Measurements from ENCODE around the gene SFR1. TPM values are rescaled to one million over a fixed set of nuclear protein-coding genes. Genes with fewer than 3 reads are reported as not detected.

The SFR1 gene
- total RNA-seq, 3 donors from 2014 or later: 6.3 to 11.4 (median 8.2) TPM

DNA sequence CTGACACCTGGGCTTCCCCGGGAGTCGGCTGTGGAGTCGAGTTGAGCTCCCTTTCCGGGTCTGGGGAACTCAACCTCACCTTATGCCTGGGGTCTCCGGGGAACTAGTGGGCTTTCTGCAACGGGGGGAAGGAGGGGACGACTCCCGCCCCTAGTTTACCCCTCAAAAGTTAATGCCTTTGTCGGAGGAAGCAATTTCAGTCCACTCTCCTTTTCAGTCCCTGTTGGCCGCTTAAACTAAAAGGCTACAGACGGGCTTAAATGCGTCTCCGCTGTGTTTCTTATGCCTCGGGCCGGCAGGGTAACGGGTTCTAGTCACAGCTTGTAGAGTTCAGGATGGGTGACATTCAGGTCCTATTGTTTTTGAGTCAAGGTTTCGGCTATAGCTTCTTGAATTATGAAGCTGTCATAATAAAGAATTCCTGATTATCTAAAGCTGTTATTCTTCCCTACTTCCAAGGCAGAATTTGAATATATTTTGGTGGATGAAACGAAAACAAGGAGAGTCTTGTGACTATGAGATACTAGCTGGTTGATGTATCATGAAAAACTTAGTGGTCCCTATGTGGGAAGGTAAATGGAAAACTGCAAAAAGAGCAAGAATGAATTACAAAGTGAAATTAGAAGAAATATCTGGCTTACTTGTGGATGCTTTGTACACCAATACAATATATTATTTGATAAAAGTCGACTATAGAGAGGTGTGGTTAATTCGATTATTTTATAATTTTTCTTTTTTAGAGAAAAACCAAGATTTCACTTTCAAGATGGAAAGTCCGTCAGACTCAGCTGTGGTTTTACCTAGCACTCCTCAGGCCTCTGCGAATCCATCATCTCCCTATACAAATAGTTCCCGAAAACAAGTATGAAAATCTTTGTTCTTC, 495 bp downstream of the SFR1 start:
- peak; percentile 13 for TF ChIP-seq POLR2A (IDR thresholded peaks at IDR 0.05)
- TF ChIP-seq, protein P1, sequence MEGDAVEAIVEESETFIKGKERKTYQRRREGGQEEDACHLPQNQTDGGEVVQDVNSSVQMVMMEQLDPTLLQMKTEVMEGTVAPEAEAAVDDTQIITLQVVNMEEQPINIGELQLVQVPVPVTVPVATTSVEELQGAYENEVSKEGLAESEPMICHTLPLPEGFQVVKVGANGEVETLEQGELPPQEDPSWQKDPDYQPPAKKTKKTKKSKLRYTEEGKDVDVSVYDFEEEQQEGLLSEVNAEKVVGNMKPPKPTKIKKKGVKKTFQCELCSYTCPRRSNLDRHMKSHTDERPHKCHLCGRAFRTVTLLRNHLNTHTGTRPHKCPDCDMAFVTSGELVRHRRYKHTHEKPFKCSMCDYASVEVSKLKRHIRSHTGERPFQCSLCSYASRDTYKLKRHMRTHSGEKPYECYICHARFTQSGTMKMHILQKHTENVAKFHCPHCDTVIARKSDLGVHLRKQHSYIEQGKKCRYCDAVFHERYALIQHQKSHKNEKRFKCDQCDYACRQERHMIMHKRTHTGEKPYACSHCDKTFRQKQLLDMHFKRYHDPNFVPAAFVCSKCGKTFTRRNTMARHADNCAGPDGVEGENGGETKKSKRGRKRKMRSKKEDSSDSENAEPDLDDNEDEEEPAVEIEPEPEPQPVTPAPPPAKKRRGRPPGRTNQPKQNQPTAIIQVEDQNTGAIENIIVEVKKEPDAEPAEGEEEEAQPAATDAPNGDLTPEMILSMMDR (IDR thresholded peaks at IDR 0.05): peak in 1 of 3 donors; percentile 6
- TF ChIP-seq POLR2AphosphoS5 (IDR thresholded peaks at IDR 0.05): no peak
- Histone ChIP-seq H3K27me3 (no peaks in the 10 kb centered on the region), H3K9me3 (no peaks in the 10 kb centered on the region), H3K4me3 (peak overlapping the region; percentile 68 to 77 (median 69)), H3K27ac (peak overlapping the region; percentile 98 to 100), H3K36me3 (no peaks in the 10 kb centered on the region), H3K4me1 (peaks cover 0 to 3% of the 10 kb centered on the region in 2 donors)
- DNase-seq (ENCODE audit: low spot score in 2 of 2): no peak
- intact Hi-C loops (cut with DNase I; ENCODE audit: low total_unique reads): loop anchor here (1.0 kb wide), 1 partner anchor 12 kb away; no protein-coding TSS in a partner anchor

DNA sequence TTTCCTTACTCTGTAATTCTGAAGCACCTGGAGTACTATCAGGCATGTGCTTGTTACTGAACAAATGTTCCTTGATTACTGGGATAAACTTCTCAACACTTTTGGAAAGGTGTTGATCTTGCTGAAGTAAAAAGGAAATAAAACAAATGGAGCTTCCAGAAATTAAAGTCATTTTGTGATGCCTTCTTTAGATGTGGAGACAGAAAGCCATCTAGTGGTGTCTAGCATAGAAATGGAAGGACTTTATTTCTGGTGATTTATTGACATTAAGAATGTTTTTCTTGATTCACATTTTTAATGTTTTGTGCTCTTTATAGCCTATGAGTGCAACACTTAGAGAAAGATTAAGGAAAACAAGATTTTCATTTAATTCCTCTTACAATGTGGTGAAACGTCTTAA, 1.4 kb downstream of the SFR1 start:
- Histone ChIP-seq H3K27ac (no peak overlapping the region), H3K4me3 (no peak overlapping the region), H3K9me3 (no peaks in the 10 kb centered on the region), H3K4me1 (peaks cover 0 to 3% of the 10 kb centered on the region in 2 donors), H3K36me3 (no peaks in the 10 kb centered on the region), H3K27me3 (no peaks in the 10 kb centered on the region)
- no peak for TF ChIP-seq POLR2AphosphoS5 (IDR thresholded peaks at IDR 0.05)
- TF ChIP-seq, protein P1 (IDR thresholded peaks at IDR 0.05): no peak
- DNase-seq (ENCODE audit: low spot score in 2 of 2): no peak
- intact Hi-C loops (cut with DNase I; ENCODE audit: low total_unique reads): loop anchor here (1.0 kb wide), 1 partner anchor 11 kb away; no protein-coding TSS in a partner anchor

DNA sequence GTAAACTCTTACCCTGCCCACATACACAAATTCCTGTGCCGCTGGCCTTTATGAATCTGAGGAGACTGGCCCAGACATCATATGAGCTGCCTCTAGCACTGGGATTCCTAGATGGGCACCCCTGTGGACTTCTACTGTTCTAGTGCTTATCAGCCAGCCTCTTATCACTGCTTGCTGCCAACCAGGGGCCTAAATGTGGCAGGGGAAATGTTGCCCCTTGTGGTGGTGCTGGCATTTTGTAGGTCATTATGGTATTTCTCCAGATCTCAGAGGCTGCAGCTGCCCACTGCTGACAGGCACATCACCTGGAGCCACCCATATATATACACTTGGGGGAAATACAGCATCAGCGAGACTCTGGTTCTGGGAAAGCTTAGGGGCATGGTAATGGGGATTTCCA, 5.4 kb downstream of the SFR1 start:
- Histone ChIP-seq H3K4me1 (peaks cover 0 to 3% of the 10 kb centered on the region in 2 donors), H3K9me3 (no peaks in the 10 kb centered on the region), H3K36me3 (no peaks in the 10 kb centered on the region), H3K27me3 (no peaks in the 10 kb centered on the region), H3K4me3 (no peak overlapping the region), H3K27ac (no peak overlapping the region)
- TF ChIP-seq POLR2A (IDR thresholded peaks at IDR 0.05): no peak
- TF ChIP-seq POLR2AphosphoS5 (IDR thresholded peaks at IDR 0.05): no peak
- TF ChIP-seq, protein P1 (IDR thresholded peaks at IDR 0.05): no peak
- intact Hi-C loops (cut with DNase I; ENCODE audit: low total_unique reads): no loop called here
- DNase-seq (ENCODE audit: low spot score in 2 of 2): no peak

DNA sequence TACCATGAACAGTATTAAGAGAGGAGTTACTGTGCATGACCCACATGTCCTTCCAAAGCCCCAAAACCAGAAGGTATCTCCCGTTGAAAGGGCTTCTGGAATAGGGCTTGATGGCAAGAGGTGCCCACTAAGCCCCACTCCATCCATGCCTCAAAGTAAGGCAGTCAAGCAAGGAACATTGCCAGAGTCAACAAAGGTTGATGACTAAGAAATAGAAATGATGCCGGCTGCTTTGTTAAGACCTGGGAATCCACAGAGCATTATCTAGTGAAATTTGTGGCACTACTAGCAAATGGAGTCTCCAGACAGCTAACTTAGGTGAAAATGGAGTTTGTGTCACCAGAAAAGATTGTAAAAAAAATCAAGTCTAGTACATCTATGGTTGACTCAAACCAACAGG, 6.2 kb downstream of the SFR1 start:
- TF ChIP-seq, protein P1 (IDR thresholded peaks at IDR 0.05): no peak
- TF ChIP-seq POLR2AphosphoS5 (IDR thresholded peaks at IDR 0.05): no peak
- no peak for TF ChIP-seq POLR2A (IDR thresholded peaks at IDR 0.05)
- intact Hi-C loops (cut with DNase I; ENCODE audit: low total_unique reads): no loop called here
- no peaks in the 10 kb centered on the region for H3K9me3 ChIP-seq
- DNase-seq (ENCODE audit: low spot score in 2 of 2): no peak
- H3K4me1 ChIP-seq: no peaks in the 10 kb centered on the region
- no peak overlapping the region for H3K27ac ChIP-seq
- H3K36me3 ChIP-seq: no peaks in the 10 kb centered on the region
- no peaks in the 10 kb centered on the region for H3K27me3 ChIP-seq
- no peak overlapping the region for H3K4me3 ChIP-seq

DNA sequence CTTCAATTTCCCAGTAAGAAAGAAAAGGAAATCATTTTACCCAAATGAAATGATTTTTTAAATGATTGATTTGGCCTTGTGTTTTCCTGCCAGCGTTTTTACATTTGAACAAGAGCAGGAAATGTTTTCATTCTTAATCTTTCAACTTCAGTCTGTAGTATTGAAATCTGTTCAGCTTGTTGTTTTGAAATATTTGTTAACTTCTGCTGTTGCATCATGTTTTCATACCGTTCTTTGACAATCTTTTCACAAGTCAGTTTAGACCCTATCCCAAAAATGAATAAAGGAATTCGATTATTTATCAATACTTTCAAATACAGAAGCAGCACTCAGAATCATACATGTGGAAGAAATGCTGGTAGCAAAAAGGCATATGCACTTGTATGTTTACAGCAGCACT, 8.1 kb downstream of the SFR1 start:
- intact Hi-C loops (cut with DNase I; ENCODE audit: low total_unique reads): no loop called here

More for the DNA sequence above, 8.1 kb downstream of the SFR1 start:
- TF ChIP-seq POLR2AphosphoS5 (IDR thresholded peaks at IDR 0.05): no peak
- TF ChIP-seq, protein P1 (IDR thresholded peaks at IDR 0.05): no peak
- no peak for TF ChIP-seq POLR2A (IDR thresholded peaks at IDR 0.05)
- Histone ChIP-seq H3K4me3 (no peak overlapping the region), H3K36me3 (no peaks in the 10 kb centered on the region), H3K27ac (no peak overlapping the region), H3K27me3 (no peaks in the 10 kb centered on the region), H3K4me1 (no peaks in the 10 kb centered on the region), H3K9me3 (no peaks in the 10 kb centered on the region)
- no peak for DNase-seq (ENCODE audit: low spot score in 2 of 2)
